ENCODE results near the gene RBM38.

DNA sequence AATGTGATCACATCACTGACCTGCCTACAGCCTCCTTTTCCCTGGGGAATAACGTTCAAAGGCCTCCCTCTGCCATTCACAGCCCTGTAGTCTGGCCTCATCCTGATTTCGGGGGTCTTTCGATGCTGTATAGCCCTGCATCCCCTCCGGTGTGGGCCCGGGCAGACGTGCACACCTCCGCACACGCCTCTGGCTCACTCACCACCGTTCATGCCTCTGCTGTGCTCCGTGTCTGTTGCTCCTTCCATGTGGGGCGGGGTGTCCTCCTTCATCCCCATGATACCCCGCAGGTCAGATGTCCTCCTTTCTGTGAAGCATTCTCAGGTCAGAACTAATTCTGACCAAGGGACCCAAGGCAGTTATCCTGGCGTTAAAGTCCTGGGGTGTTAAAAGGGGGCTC, 13.8 kb upstream of the RBM38 start:
- no peak for TF ChIP-seq CTCF (conservative IDR thresholded peaks at IDR 0.05; ENCODE audit: low read depth, low read length)
- no peak for TF ChIP-seq MXI1 (IDR thresholded peaks at IDR 0.05; ENCODE audit: borderline replicate concordance, low read depth, low read length)
- no peak for TF ChIP-seq POLR2A (IDR thresholded peaks at IDR 0.05; ENCODE audit: low read depth, low read length)
- TF ChIP-seq MAZ (IDR thresholded peaks at IDR 0.05; ENCODE audit: borderline replicate concordance, low read depth, low read length): no peak
- TF ChIP-seq CEBPB (IDR thresholded peaks at IDR 0.05; ENCODE audit: low read depth, low read length): no peak
- no peak for TF ChIP-seq RAD21 (IDR thresholded peaks at IDR 0.05; ENCODE audit: low read length)
- TF ChIP-seq MAFK (IDR thresholded peaks at IDR 0.05; ENCODE audit: low read depth, low read length): no peak
- no peak for TF ChIP-seq SMC3 (IDR thresholded peaks at IDR 0.05; ENCODE audit: low read depth, low read length)
- no peak for TF ChIP-seq FOS (IDR thresholded peaks at IDR 0.05; ENCODE audit: low read depth, low read length)
- no peak for TF ChIP-seq RFX5 (IDR thresholded peaks at IDR 0.05; ENCODE audit: low read depth, low read length)

Data from IMR-90 (cell line).